Measurements from ENCODE around the gene TMEM59L. TPM values are rescaled to one million over a fixed set of nuclear protein-coding genes. Genes with fewer than 3 reads are reported as not detected.

TMEM59L gene
- total RNA-seq, 2 experiments from 2014 or later, result not detected

GRCh38 chr19:18644196-18645034, 31.7 kb downstream of the TMEM59L start:
- Mint-ChIP-seq H3K27me3 (no peaks in the 10 kb centered on the region), H3K4me3 (no peak overlapping the region), H3K9me3 (no peaks in the 10 kb centered on the region), H3K4me1 (ENCODE audit: low read depth) (peaks cover 16% of the 10 kb centered on the region), H3K36me3 (ENCODE audit: low read depth) (peaks cover 5% of the 10 kb centered on the region), H3K27ac (no peak overlapping the region)
- POLR2A ChIA-PET, result interaction anchor here (1.3 kb wide), 1 partner anchor 56 kb away, joined by 4 read pairs; the partner anchor contains the start of gene REX1BD
- CTCF ChIA-PET, result interaction anchor here (1.0 kb wide), 1 partner anchor 183 kb away, joined by 3 read pairs; no protein-coding TSS in a partner anchor
- no peak for TF ChIP-seq CTCF (IDR thresholded peaks at IDR 0.05)
- intact Hi-C loops (cut with micrococcal nuclease), result no loop called here
- ATAC-seq (peak; percentile 37), DNase-seq (no peak)

- Mint-ChIP-seq H3K9me3 (no peaks in the 10 kb centered on the region), H3K27ac (no peak overlapping the region), H3K27me3 (no peaks in the 10 kb centered on the region), H3K4me1 (ENCODE audit: low read depth) (peaks cover 19% of the 10 kb centered on the region), H3K36me3 (ENCODE audit: low read depth) (peaks cover 4% of the 10 kb centered on the region), H3K4me3 (no peak overlapping the region)
- intact Hi-C loops (cut with micrococcal nuclease), result no loop called here
- TF ChIP-seq CTCF (IDR thresholded peaks at IDR 0.05), result no peak
- ChIA-PET POLR2A (interaction anchor here (1.3 kb wide), 1 partner anchor 56 kb away, joined by 4 read pairs; the partner anchor contains the start of gene REX1BD), CTCF (interaction anchor here (1.0 kb wide), 1 partner anchor 184 kb away, joined by 3 read pairs; no protein-coding TSS in a partner anchor)
- DNase-seq (no peak), ATAC-seq (no peak)
Measured at GRCh38 chr19:18645035-18645511, 32.4 kb downstream of the TMEM59L start.

- no peaks in the 10 kb centered on the region for H3K27me3 Mint-ChIP-seq
- H3K9me3 Mint-ChIP-seq, result no peaks in the 10 kb centered on the region
- TF ChIP-seq CTCF (IDR thresholded peaks at IDR 0.05), result no peak
- DNase-seq (no peak), ATAC-seq (no peak)
- H3K4me1 Mint-ChIP-seq (ENCODE audit: low read depth), result peaks cover 19% of the 10 kb centered on the region
- intact Hi-C loops (cut with micrococcal nuclease), result no loop called here
- H3K36me3 Mint-ChIP-seq (ENCODE audit: low read depth), result peaks cover 4% of the 10 kb centered on the region
- ChIA-PET POLR2A (no interaction called here), CTCF (no interaction called here)
- H3K4me3 Mint-ChIP-seq, result no peak overlapping the region
- no peak overlapping the region for H3K27ac Mint-ChIP-seq
Measured at GRCh38 chr19:18646535-18647370, 34.1 kb downstream of the TMEM59L start.

GRCh38 chr19:18647371-18647767, 34.7 kb downstream of the TMEM59L start:
- POLR2A ChIA-PET, result no interaction called here
- no peak for TF ChIP-seq CTCF (IDR thresholded peaks at IDR 0.05)
- no peak for ATAC-seq
- Mint-ChIP-seq H3K4me1 (ENCODE audit: low read depth) (peaks cover 19% of the 10 kb centered on the region), H3K27me3 (no peaks in the 10 kb centered on the region), H3K4me3 (no peak overlapping the region), H3K36me3 (ENCODE audit: low read depth) (peaks cover 4% of the 10 kb centered on the region), H3K9me3 (no peaks in the 10 kb centered on the region), H3K27ac (no peak overlapping the region)
- intact Hi-C loops (cut with micrococcal nuclease), result no loop called here
- CTCF ChIA-PET, result no interaction called here
- no peak for DNase-seq

Measured in activated CD8-positive, alpha-beta T cell treated with anti-CD3 and anti-CD28 coated beads for 36 hours (primary cell).